Hepatocyte (in vitro differentiated cells): Measurements from ENCODE around the gene ZC3H13. TPM values are rescaled to one million over a fixed set of nuclear protein-coding genes. Genes with fewer than 3 reads are reported as not detected.

Experiments used
- DNase-seq: peaks from one replicate; pipeline ENCODE4 v3.0.0-alpha.2; 2016; ENCODE audit warnings: low spot score
- H2AFZ ChIP-seq: fragments of 200-600 bp; sonication (generic); 2 replicates; pipeline ENCODE4 v1.6.0; 2016; ENCODE audit warnings: antibody characterized with exemption, mild to moderate bottlenecking
- H3K27ac ChIP-seq: fragments of 200-600 bp; sonication (generic); 2 replicates; pipeline ENCODE4 v1.5.1; 2016; ENCODE audit warnings: mild to moderate bottlenecking
- H3K27me3 ChIP-seq: fragments of 200-600 bp; sonication (generic); 2 replicates; pipeline ENCODE4 v1.6.1; 2016
- H3K36me3 ChIP-seq: fragments of 200-600 bp; sonication (generic); replicated peaks from 2 replicates; pipeline ENCODE4 v1.5.1; 2016; ENCODE audit warnings: low read depth; ENCODE audit not compliant: insufficient read depth
- H3K4me1 ChIP-seq: fragments of 200-600 bp; sonication (generic); 2 replicates; pipeline ENCODE4 v1.5.1; 2016; ENCODE audit warnings: mild to moderate bottlenecking, moderate library complexity; ENCODE audit not compliant: insufficient read depth
- H3K4me2 ChIP-seq: fragments of 200-600 bp; sonication (generic); 2 replicates; pipeline ENCODE4 v1.6.0; 2016
- H3K4me3 ChIP-seq: fragments of 200-600 bp; sonication (generic); 2 replicates; pipeline ENCODE4 v1.5.1; 2016; ENCODE audit warnings: mild to moderate bottlenecking
- H3K79me2 ChIP-seq: fragments of 200-600 bp; sonication (generic); 2 replicates; pipeline ENCODE4 v1.6.0; 2017; ENCODE audit warnings: mild to moderate bottlenecking
- H3K9me2 ChIP-seq: fragments of 200-600 bp; sonication (generic); replicated peaks from 2 replicates; pipeline ENCODE4 v1.6.0; 2017; ENCODE audit warnings: mild to moderate bottlenecking; ENCODE audit not compliant: insufficient read depth
- H3K9me3 ChIP-seq: fragments of 200-600 bp; sonication (generic); 2 replicates; pipeline ENCODE4 v1.5.1; 2016; ENCODE audit warnings: low read depth, mild to moderate bottlenecking
- H4K20me1 ChIP-seq: fragments of 200-600 bp; sonication (generic); 2 replicates; pipeline ENCODE4 v1.6.0; 2016; ENCODE audit warnings: mild to moderate bottlenecking; ENCODE audit not compliant: insufficient read depth, poor library complexity, severe bottlenecking
- EZH2 ChIP-seq: fragments of 200-600 bp; sonication (generic); IDR thresholded peaks from 2 replicates; pipeline ENCODE4 v1.6.1; 2016; ENCODE audit warnings: antibody characterized with exemption, mild to moderate bottlenecking, borderline replicate concordance
- EZH2phosphoT487 ChIP-seq: fragments of 200-600 bp; sonication (generic); IDR thresholded peaks from one replicate; pipeline ENCODE4 v1.6.1; 2018; ENCODE audit warnings: antibody characterized with exemption, mild to moderate bottlenecking, low read depth, moderate library complexity; ENCODE audit not compliant: unreplicated experiment, severe bottlenecking
- WGBS: methylation state at CpG from one replicate; pipeline ENCODE4 v1.1.6; 2016; ENCODE audit warnings: low lambda C conversion rate; ENCODE audit errors: missing lambda C conversion rate; 5-methylcytosine and 5-hydroxymethylcytosine counted together
- polyA plus RNA-seq: library from polyadenylated mRNA; unstranded; fragments of >200 nt; fragmentation: Nextera tagmentation; extraction: Ambion mirVana; gene quantifications from 2 replicates; pipeline ENCODE4 v1.2.1, GENCODE V29; 2016
- total RNA-seq: library from RNA; depleted of rRNA; stranded (reverse); fragments of >200 nt; gene quantifications from 2 replicates; pipeline ENCODE4 v1.2.3, GENCODE V29; 2014
- TF ChIP-seq, protein P1 (sequence below): fragments of 200-600 bp; sonication (generic); IDR thresholded peaks from 2 replicates; pipeline ENCODE4 v1.5.1; 2016; ENCODE audit warnings: antibody characterized with exemption, mild to moderate bottlenecking; ENCODE audit not compliant: poor library complexity

ZC3H13 gene
- total and polyA plus RNA-seq, 2 experiments from 2014 or later, result 15.2 to 45.2 TPM

DNA sequence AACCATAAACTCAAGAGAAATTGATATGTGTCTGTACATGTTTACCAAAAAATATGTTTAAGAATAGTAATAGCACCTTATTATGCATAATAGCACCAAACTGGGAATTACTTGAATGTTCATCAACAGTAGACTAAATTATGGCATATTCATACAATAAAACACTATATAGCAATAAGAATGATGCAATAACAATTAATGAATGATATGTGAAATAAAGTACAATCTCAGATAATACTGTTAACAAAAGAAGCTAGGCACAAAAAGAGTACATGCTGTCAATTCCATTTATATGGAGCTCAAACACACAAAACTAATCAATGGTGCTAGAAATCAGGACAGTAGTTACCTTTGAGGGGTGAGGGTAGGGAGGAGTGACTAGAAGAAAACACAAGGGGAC is 36.3 kb downstream of the ZC3H13 start:
- Histone ChIP-seq H3K4me2 (no peak overlapping the region), H3K27ac (no peak overlapping the region), H3K4me3 (no peak overlapping the region), H4K20me1 (no peaks in the 10 kb centered on the region), H2AFZ (no peak overlapping the region), H3K27me3 (no peaks in the 10 kb centered on the region), H3K9me2 (no peaks in the 10 kb centered on the region), H3K9me3 (no peaks in the 10 kb centered on the region), H3K36me3 (no peaks in the 10 kb centered on the region), H3K4me1 (no peaks in the 10 kb centered on the region), H3K79me2 (no peaks in the 10 kb centered on the region)
- no peak for DNase-seq
- TF ChIP-seq EZH2phosphoT487, result no peak
- TF ChIP-seq, protein P1, sequence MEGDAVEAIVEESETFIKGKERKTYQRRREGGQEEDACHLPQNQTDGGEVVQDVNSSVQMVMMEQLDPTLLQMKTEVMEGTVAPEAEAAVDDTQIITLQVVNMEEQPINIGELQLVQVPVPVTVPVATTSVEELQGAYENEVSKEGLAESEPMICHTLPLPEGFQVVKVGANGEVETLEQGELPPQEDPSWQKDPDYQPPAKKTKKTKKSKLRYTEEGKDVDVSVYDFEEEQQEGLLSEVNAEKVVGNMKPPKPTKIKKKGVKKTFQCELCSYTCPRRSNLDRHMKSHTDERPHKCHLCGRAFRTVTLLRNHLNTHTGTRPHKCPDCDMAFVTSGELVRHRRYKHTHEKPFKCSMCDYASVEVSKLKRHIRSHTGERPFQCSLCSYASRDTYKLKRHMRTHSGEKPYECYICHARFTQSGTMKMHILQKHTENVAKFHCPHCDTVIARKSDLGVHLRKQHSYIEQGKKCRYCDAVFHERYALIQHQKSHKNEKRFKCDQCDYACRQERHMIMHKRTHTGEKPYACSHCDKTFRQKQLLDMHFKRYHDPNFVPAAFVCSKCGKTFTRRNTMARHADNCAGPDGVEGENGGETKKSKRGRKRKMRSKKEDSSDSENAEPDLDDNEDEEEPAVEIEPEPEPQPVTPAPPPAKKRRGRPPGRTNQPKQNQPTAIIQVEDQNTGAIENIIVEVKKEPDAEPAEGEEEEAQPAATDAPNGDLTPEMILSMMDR, result no peak
- TF ChIP-seq EZH2, result no peak

DNA sequence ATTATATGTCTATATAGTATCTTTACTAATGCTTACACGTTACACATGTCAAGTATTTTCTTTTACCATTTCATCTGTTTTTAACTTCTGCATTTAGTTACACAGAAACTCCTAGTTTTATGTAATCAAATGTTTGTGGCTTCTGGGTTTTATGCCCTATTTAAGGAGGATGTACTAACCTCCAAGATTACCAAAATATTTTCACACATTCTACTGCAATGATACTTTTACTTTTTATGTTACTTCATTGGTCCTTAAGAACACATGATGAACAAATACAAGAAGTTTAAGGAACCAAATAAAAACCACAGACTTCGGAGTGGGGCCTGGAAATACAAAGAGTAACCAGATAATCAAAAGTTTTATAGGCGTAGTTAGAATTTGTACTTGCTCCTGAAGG is 37.2 kb downstream of the ZC3H13 start:
- Histone ChIP-seq H4K20me1 (no peaks in the 10 kb centered on the region), H3K9me2 (no peaks in the 10 kb centered on the region), H3K79me2 (no peaks in the 10 kb centered on the region), H3K27ac (no peak overlapping the region), H2AFZ (no peak overlapping the region), H3K9me3 (no peaks in the 10 kb centered on the region), H3K36me3 (no peaks in the 10 kb centered on the region), H3K27me3 (no peaks in the 10 kb centered on the region), H3K4me2 (no peak overlapping the region), H3K4me3 (no peak overlapping the region), H3K4me1 (no peaks in the 10 kb centered on the region)
- 89% methylated on average over 3 of the region's 3 CpGs for WGBS
- DNase-seq, result no peak
- TF ChIP-seq, protein P1, result no peak
- TF ChIP-seq EZH2phosphoT487, result no peak
- no peak for TF ChIP-seq EZH2

DNA sequence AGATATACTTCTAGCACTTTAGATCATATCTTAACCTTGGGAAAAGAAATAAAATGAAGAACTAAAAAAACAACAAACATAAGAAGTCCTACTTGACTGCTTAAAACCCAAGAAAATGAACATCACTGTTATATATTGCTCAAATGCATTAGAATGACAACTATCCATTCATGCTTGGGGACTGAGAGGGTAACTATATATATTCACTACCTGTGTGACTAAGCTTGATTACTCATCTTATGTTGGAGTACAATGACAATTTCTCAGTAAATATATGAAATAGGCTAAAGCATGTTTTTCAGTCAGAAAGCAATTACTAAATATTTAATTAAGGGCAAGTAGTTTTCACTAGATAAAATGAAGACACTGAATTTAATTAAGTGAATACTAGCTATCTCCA is 40.1 kb downstream of the ZC3H13 start:
- H3K9me2 ChIP-seq, result no peaks in the 10 kb centered on the region
- no peak overlapping the region for H3K4me3 ChIP-seq
- H4K20me1 ChIP-seq, result no peaks in the 10 kb centered on the region
- H3K36me3 ChIP-seq, result no peaks in the 10 kb centered on the region
- TF ChIP-seq EZH2, result no peak
- TF ChIP-seq, protein P1, result no peak
- TF ChIP-seq EZH2phosphoT487, result no peak
- no peak overlapping the region for H2AFZ ChIP-seq
- no peaks in the 10 kb centered on the region for H3K79me2 ChIP-seq
- no peak for DNase-seq
- H3K27ac ChIP-seq, result no peak overlapping the region
- no peaks in the 10 kb centered on the region for H3K9me3 ChIP-seq
- no peaks in the 10 kb centered on the region for H3K4me1 ChIP-seq
- no peak overlapping the region for H3K4me2 ChIP-seq
- no peaks in the 10 kb centered on the region for H3K27me3 ChIP-seq

DNA sequence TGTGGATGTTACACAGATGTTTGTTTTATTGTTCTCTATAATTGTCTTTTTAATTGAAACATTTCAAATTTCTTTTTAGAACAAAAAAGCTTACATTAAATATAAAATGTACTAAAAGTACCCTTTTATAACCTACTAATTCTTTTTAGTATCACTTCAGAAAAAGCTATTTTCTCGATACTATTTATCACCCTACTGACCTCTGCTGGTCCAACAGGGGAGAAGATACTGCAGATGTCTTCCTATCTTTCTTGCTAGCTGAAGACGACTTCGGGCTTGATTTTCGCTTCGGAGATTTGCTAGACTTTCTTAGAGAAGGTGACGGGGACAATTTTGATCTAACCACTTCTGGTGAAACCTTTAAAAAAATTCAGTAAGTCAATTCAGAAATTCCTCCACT is 42.4 kb downstream of the ZC3H13 start:
- whole genome bisulfite sequencing, result 86% methylated on average over 6 of the region's 6 CpGs
- TF ChIP-seq, protein P1, result peak; percentile 50
- TF ChIP-seq EZH2, result no peak
- TF ChIP-seq EZH2phosphoT487, result no peak
- Histone ChIP-seq H3K27ac (no peak overlapping the region), H3K79me2 (no peaks in the 10 kb centered on the region), H3K4me3 (no peak overlapping the region), H3K9me2 (no peaks in the 10 kb centered on the region), H3K27me3 (no peaks in the 10 kb centered on the region), H3K36me3 (no peaks in the 10 kb centered on the region), H2AFZ (no peak overlapping the region), H3K4me1 (no peaks in the 10 kb centered on the region), H3K9me3 (no peaks in the 10 kb centered on the region), H3K4me2 (no peak overlapping the region), H4K20me1 (no peaks in the 10 kb centered on the region)
- peak; percentile 22 for DNase-seq
